ENCODE data around the gene RFXANK.

The RFXANK gene

DNA sequence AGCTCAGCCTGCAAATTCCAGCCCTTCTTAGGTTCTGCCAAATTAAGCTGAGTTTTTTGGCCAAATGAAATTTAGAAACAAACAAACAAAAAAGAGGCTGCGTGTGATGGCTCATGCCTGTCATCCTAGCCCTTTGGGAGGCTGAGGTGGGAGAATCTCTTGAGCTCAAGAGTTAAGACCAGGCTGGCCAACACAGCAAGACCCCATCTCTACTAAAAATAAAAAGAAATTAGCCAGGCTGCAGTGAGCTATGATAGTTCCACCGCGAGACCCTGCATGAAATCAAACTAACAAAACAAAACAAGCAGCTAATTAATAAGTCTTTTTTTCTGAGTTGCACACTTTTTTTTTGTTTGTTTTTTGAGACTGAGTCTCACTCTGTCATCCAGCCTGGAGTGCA lies 37.6 kb downstream of the RFXANK start:
- no peak for DNase-seq (ENCODE audit: low read depth, low spot score)

DNA sequence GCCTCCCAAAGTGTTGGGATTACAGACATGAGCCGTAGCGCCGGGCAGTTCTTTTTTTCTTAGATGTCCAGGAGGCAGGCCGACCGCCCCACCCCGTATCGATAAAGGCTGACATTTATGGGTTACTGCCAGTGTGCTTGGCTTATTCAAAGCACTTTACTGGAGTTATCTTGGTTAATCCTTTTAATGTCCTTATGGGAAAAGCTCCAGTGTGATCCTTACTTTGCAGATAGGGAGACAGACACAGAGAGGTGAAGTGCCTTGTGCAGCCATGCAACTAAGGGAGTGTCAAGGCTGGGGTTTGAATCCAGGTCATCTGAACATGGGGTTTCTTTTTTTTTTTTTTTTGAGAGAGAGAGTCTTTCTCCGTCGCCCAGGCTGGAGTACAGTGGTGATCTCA lies 38.9 kb downstream of the RFXANK start:
- no peak for DNase-seq (ENCODE audit: low read depth, low spot score)

DNA sequence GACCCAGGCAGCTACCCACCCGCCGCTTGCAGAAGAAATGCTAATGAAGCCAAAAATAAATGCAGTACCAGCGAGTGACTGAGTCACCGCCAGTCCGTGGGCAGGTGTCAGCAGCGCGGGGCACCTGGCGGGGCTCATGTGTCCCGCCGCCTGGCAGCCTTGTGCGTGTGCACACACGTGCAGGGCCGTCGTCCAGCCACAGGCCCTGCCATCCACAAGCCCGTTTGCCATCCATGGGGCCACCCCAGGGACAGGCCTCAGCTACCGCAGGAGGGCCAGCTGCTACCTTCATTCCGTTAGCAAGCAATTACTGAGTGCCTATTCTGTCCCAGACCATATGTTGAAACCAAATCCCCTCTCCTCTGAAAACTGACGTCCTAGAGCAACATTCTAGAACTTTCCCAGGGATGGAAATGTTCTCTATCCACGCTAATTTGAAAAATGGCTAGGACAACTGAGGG lies 40.2 kb downstream of the RFXANK start:
- DNase-seq (ENCODE audit: low read depth, low spot score), result no peak

DNA sequence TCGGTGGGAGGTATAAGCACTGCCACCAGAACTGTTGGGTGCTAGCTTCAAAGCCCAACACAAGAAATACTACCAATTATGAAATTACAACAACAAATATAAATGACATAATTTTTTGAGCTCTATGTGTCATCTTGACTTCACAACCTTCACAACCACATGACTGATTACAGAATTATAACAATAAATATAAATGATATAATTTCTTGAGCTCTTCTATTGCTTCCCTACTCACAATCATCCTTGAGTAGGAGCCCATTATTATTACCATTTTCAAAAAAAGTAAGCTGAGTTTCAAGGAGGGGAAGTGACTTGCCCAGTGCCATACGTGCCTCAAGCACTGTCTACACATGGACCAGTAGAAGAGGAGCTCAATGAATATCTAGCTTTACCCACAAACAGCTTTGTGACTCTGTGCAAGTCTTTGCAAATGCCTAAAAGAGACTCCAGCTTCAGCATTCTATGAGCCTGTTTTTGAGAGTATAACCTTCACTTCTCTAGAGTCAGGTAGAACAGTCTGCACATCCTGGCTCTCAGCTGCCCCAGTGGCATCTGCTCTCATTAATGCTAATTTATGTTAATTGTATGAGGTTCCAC lies 42.3 kb downstream of the RFXANK start:
- DNase-seq (ENCODE audit: low read depth, low spot score), result no peak

DNA sequence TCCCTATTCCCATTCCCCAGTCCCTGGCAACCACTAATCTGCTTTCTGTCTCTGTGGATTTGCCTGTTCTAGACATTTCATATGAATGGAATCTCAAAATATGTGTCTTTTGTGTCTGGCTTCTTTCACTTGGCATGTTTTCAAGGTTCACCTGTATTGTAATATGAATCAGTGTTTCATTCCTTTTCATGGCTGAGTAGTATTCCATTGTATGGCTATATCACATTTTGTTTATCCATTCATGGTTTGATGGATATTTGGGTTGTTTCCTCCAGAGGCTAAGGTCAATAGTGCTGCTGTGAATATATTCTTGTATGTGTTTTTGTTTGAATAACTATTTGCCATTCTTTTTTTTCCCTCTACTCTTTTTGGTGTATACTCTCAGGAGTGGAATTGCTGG lies 44.1 kb downstream of the RFXANK start:
- DNase-seq (ENCODE audit: low read depth, low spot score), result no peak

DNA sequence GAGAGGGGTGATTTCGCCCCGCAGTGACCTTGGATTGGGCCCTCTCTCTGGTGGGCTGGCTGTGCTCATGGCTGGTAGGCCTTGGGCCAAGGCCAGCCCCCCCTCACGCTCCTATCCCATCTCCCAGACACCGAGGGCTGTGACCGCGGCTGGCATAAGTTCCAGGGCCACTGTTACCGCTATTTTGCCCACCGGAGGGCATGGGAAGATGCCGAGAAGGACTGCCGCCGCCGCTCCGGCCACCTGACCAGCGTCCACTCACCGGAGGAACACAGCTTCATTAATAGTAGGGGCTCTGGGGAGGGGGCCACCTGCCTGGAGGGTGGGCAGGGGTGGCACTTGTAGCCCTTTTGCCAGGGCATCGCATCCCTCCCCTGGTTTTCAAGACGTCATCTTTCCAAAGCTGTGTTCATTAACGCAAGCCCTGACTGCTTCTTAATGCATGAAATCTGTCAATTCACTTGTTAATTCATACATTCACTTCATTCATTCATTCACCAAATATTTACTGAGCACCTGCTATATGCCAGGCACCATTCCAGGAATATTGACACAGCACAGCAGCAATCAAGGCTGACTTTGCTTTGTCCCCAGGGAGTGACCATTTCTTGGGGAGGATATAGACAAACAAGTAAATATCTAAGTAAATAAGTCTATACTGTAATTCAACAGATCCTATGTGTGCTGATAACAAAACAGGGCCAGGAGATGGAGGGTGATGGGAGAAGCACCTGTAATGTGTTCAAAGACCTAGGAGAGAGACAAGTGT lies 46.3 kb downstream of the RFXANK start:
- no peak for DNase-seq (ENCODE audit: low read depth, low spot score)

DNA sequence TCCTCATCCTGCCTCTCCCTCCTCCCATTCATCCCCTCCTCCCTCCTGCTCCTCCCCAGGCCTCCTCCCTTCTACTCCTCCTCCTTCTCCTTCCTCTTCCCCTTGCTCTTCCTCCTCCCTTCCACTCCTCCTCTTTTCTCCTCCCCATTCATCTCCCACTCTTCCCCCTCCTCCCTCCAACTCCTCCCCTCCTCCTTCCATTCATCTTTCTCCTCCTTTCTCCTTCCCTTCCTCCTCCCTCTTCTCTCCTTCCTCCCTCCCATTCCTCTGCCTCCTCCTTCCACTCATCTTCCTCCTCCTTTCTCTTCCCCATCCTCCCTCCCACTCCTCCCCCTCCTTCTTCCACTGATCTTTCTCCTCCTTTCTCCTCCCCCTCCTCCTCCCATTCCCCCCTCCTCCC lies 47.6 kb downstream of the RFXANK start:
- no peak for DNase-seq (ENCODE audit: low read depth, low spot score)

DNA sequence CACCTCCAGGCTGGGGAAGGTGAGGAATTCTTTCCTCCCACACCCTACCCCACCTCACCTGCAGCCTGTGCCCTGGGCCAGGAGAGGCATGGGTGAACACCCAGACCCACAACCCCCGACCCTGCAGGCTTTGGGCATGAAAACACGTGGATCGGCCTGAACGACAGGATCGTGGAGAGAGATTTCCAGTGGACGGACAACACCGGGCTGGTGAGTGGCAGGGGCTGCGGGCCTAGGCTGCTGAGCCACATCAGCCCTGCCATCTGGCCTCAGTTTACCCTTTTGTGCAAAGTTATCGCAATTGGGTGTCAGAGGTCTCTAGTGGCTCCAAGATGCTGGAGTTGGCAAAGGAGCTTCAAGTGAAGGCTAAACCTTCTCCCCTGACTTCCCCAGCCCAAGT lies 48.4 kb downstream of the RFXANK start:
- no peak for DNase-seq (ENCODE audit: low read depth, low spot score)

DNA sequence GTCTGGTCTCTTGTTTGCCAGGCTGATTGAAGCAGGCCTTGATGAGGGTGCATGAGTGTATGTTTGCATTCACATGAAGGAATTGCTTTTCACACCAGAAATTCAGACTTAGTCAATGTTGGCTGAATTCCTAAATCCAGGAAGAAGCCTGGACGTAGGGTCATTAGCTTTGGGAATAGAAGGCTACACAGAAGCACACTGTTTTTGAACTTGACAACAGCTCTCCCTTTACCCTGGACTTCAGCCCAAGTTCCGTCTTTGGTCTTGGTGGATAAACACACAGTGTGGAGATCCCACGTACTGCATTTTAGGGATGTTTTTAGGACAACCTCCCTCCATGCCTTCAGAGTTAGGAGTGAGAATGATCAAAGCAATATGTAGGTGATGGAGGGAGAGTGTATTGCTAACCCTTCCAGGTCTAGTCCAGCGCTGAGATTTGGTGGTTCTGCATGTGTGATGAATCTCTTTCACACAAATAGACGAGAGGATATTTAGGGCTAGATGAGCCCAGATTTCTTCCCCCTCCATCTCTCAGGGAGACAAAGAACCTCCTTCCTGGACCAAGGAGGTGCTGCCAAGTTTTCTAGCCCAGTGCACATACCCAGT lies 58.2 kb downstream of the RFXANK start:
- DNase-seq (ENCODE audit: low read depth, low spot score), result no peak
